Measurements from ENCODE around the gene GALNT10.

- TF ChIP-seq CTCF (IDR thresholded peaks at IDR 0.05) (no peak), POLR2A (IDR thresholded peaks at IDR 0.05) (no peak)
These were observed 16.4 kb upstream of the GALNT10 start for GRCh38 chr5:154174091-154174490.
